Measurements from ENCODE around the gene POMT2.

POMT2 gene

DNA sequence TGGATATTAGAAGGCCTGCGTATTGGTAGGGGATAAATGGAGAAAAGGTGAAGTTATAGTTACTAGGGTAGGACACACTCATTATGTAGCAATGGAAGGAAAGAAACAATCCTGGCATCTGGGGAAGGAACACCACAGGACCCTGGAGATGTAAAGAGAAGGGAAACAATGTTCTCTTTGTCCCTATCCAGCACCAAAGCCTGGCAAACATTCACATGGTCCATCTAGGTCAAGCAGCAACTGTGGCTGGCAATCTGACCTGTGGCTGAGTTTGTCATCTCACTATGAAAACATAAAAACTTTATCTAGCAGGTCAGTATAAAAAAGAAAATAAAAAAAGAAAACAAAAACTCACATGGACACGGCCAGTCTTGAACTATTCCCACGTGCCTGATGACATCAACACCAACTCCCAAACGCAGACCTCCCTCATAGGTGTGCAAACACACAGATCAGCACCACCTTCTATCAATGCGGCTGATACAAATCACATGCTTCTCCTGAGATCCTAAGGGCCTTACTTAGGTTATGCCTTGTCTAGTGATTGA, 2.6 kb downstream of the POMT2 start:
- Histone ChIP-seq H3K4me3 (ENCODE audit: low read depth, low read length) (no peak overlapping the region), H3K27me3 (replicated peaks) (no peaks in the 10 kb centered on the region), H3K27ac (no peak overlapping the region), H3K36me3 (replicated peaks) (no peaks in the 10 kb centered on the region)
- TF ChIP-seq, protein P1, sequence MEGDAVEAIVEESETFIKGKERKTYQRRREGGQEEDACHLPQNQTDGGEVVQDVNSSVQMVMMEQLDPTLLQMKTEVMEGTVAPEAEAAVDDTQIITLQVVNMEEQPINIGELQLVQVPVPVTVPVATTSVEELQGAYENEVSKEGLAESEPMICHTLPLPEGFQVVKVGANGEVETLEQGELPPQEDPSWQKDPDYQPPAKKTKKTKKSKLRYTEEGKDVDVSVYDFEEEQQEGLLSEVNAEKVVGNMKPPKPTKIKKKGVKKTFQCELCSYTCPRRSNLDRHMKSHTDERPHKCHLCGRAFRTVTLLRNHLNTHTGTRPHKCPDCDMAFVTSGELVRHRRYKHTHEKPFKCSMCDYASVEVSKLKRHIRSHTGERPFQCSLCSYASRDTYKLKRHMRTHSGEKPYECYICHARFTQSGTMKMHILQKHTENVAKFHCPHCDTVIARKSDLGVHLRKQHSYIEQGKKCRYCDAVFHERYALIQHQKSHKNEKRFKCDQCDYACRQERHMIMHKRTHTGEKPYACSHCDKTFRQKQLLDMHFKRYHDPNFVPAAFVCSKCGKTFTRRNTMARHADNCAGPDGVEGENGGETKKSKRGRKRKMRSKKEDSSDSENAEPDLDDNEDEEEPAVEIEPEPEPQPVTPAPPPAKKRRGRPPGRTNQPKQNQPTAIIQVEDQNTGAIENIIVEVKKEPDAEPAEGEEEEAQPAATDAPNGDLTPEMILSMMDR (IDR thresholded peaks at IDR 0.05; ENCODE audit: low read depth, low read length, missing control alignments): no peak
- in situ Hi-C loops (cut with HindIII; ENCODE audit: low pct_ligation_motif_present, low sequenced_read_pairs): no loop called here
- no peak for DNase-seq

DNA sequence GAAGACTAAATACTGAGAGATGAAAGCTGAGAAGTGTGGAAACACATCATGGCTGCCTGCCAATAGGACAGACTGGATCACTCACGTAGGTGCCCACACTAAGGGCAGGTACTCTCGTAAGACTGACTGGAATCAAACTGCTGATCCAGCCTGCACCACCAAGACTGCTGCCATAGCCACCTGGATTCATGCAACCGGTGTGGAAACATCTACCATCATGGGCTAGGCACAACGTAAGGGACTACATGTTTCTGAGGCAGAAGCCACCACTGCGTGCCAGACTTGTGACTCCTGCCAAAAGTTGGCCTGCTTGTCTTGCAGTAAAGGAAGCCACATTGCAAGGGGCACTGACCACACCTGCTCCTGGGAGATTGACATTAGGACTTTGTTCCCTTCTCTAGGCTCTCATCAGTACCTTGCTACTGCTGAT, 3.8 kb downstream of the POMT2 start:
- H3K4me3 ChIP-seq (ENCODE audit: low read depth, low read length): no peak overlapping the region
- in situ Hi-C loops (cut with HindIII; ENCODE audit: low pct_ligation_motif_present, low sequenced_read_pairs): no loop called here
- TF ChIP-seq, protein P1 (IDR thresholded peaks at IDR 0.05; ENCODE audit: low read depth, low read length, missing control alignments): no peak
- no peak overlapping the region for H3K27ac ChIP-seq
- DNase-seq: no peak
- H3K36me3 ChIP-seq (replicated peaks): no peaks in the 10 kb centered on the region
- no peaks in the 10 kb centered on the region for H3K27me3 ChIP-seq (replicated peaks)

DNA sequence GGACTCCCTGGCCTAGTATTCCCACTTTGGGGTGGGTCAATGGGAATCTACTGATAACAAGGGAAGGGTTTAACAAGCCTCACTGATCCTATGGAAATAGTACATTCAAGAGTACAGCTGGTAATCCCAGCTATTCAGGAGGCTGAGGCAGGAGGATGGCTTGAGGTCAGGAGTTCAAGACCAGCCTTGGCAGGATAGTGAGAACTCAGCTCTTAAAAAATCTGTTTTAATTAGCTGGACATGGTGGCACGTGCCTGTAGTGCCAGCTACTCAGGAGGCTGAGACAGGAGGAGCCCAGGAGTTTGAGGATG, 4.5 kb downstream of the POMT2 start:
- in situ Hi-C loops (cut with HindIII; ENCODE audit: low pct_ligation_motif_present, low sequenced_read_pairs): no loop called here
- no peak for DNase-seq

DNA sequence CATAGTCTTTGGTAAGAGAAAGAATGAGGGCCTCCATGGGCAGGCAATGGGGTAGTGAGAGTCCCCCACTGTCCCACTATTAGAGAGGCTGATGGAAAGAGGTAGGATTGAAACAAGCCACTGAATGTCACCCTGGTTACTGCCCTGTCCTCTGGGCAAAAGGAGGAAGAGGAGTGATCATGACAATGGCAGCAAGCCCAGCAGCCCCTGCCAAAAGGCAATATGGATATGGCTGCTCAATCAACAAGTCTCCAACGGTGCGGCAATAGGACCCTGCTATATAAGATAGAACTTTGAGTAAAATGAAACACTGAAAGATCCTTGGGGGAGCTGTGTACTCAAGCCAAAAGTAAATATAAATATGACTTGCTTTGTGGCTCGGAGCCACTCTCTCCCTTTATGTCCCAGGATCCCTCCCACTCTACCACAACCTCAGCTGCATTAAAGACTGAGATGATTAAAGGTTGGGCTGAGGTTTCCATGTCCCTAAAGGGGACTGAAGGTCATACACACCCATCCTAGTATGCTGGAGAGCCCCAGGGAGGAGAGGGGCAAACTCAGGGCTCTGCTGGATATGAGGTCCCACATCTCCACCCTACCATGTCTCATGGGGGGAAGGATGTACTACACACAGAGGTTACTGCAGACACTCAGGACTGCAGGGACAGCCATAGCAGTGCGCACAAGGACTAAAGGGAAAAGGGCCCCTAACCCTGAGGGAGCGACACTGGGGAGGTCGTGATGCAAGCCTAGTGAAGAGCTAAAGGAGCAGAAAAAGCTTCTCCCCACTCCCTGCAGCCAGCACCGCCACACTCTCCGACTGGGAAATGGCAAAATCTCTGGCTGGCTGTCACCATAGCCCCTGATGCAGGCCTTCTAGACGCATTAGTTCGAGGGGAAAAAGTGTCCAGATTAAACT, 5.9 kb downstream of the POMT2 start:
- Histone ChIP-seq H3K36me3 (replicated peaks) (no peaks in the 10 kb centered on the region), H3K4me3 (ENCODE audit: low read depth, low read length) (no peak overlapping the region), H3K27me3 (replicated peaks) (no peaks in the 10 kb centered on the region), H3K27ac (no peak overlapping the region)
- TF ChIP-seq, protein P1 (IDR thresholded peaks at IDR 0.05; ENCODE audit: low read depth, low read length, missing control alignments): no peak
- in situ Hi-C loops (cut with HindIII; ENCODE audit: low pct_ligation_motif_present, low sequenced_read_pairs): no loop called here
- no peak for DNase-seq

More for the DNA sequence above, 4.5 kb downstream of the POMT2 start:
- Histone ChIP-seq H3K4me3 (ENCODE audit: low read depth, low read length) (no peak overlapping the region), H3K27ac (no peak overlapping the region), H3K27me3 (replicated peaks) (no peaks in the 10 kb centered on the region), H3K36me3 (replicated peaks) (no peaks in the 10 kb centered on the region)
- TF ChIP-seq, protein P1 (IDR thresholded peaks at IDR 0.05; ENCODE audit: low read depth, low read length, missing control alignments): no peak

DNA sequence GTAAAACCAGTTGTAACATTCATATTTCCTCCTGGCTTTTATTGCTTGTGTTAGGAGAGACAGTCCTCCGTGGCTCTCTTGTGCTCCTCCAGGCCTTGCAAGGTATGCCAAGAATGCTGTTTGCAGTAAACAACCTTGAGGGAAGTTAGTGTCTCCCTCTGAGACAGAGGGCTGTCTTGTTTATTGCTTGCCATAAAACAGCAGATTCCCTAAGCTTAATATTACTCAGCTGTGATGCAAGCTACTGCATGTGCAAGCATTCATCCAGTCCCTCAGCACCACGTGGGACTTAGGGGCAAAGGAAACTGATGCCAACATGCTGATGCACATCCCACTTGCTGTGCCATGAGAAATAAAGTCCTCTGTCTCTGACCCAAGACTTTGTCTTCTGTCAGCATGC, 6.6 kb downstream of the POMT2 start:
- no peak overlapping the region for H3K27ac ChIP-seq
- TF ChIP-seq, protein P1 (IDR thresholded peaks at IDR 0.05; ENCODE audit: low read depth, low read length, missing control alignments): no peak

More for the DNA sequence above, 6.6 kb downstream of the POMT2 start:
- Histone ChIP-seq H3K27me3 (replicated peaks) (no peaks in the 10 kb centered on the region), H3K4me3 (ENCODE audit: low read depth, low read length) (no peak overlapping the region), H3K36me3 (replicated peaks) (no peaks in the 10 kb centered on the region)
- in situ Hi-C loops (cut with HindIII; ENCODE audit: low pct_ligation_motif_present, low sequenced_read_pairs): no loop called here
- peak; percentile 26 for DNase-seq
